HEK293 (cell line): ENCODE results near the gene RNF181.

ENCODE experiments used
- ZBTB49 ChIP-seq: fragments of 450-650 bp; formaldehyde crosslinking; IDR thresholded peaks from 2 replicates; pipeline ENCODE4 v1.5.1; 2016; ENCODE audit warnings: missing biosample characterization, missing genetic modification characterization, low read depth
- ZBTB8A ChIP-seq: fragments of 450-650 bp; formaldehyde crosslinking; IDR thresholded peaks from 2 replicates; pipeline ENCODE4 v1.5.1; 2016; ENCODE audit warnings: missing biosample characterization, missing genetic modification characterization
- ZNF138 ChIP-seq: fragments of 450-650 bp; formaldehyde crosslinking; IDR thresholded peaks from 2 replicates; pipeline ENCODE4 v1.5.1; 2016; ENCODE audit warnings: missing biosample characterization, missing genetic modification characterization, borderline replicate concordance
- ZNF146 ChIP-seq: fragments of 450-650 bp; formaldehyde crosslinking; IDR thresholded peaks from 2 replicates; pipeline ENCODE4 v1.5.1; 2016; ENCODE audit warnings: missing biosample characterization, missing genetic modification characterization
- ZNF221 ChIP-seq: fragments of 450-650 bp; formaldehyde crosslinking; IDR thresholded peaks from 2 replicates; pipeline ENCODE4 v1.5.1; 2017; ENCODE audit warnings: missing biosample characterization, missing genetic modification characterization, borderline replicate concordance
- ZNF501 ChIP-seq: fragments of 450-650 bp; formaldehyde crosslinking; IDR thresholded peaks from 2 replicates; pipeline ENCODE4 v1.5.1; 2016; ENCODE audit warnings: missing biosample characterization, missing genetic modification characterization
- ZNF747 ChIP-seq: fragments of 450-650 bp; formaldehyde crosslinking; IDR thresholded peaks from 2 replicates; pipeline ENCODE4 v1.5.1; 2016; ENCODE audit warnings: missing biosample characterization, missing genetic modification characterization
- TF ChIP-seq, protein P1 (sequence below): fragments of 450-650 bp; formaldehyde crosslinking; IDR thresholded peaks from 2 replicates; pipeline ENCODE4 v1.5.1; 2016; ENCODE audit warnings: missing biosample characterization, missing genetic modification characterization

DNA sequence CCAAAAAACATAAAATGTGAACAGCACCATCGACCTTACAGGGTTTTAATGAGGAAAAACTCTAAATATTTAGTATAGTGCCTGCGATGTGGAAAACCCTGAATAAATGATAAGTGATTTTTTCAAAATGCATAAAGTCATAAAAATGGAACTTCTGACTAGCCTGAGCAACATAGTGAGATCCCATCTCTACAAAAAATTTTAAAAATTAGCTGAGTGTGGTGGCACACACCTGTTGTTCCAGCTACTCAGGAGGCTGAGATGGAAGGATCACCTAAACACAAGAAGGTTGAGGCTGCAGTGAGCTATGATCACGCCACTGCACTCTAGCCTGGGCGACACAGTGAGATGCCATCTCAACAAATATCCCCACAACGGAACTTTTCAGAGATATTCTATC, 38.4 kb upstream of the RNF181 start:
- TF ChIP-seq ZNF138 (no peak), ZNF221 (tag by site-specific recombination) (no peak), ZBTB8A (tag by site-specific recombination) (no peak), ZNF747 (tag by site-specific recombination) (no peak), ZNF501 (tag by site-specific recombination) (no peak), ZBTB49 (no peak), ZNF146 (tag by site-specific recombination) (no peak)
- TF ChIP-seq, protein P1, sequence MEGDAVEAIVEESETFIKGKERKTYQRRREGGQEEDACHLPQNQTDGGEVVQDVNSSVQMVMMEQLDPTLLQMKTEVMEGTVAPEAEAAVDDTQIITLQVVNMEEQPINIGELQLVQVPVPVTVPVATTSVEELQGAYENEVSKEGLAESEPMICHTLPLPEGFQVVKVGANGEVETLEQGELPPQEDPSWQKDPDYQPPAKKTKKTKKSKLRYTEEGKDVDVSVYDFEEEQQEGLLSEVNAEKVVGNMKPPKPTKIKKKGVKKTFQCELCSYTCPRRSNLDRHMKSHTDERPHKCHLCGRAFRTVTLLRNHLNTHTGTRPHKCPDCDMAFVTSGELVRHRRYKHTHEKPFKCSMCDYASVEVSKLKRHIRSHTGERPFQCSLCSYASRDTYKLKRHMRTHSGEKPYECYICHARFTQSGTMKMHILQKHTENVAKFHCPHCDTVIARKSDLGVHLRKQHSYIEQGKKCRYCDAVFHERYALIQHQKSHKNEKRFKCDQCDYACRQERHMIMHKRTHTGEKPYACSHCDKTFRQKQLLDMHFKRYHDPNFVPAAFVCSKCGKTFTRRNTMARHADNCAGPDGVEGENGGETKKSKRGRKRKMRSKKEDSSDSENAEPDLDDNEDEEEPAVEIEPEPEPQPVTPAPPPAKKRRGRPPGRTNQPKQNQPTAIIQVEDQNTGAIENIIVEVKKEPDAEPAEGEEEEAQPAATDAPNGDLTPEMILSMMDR (tag by site-specific recombination): no peak
